Measurements from ENCODE around the gene ZNF584.
"Not testable (repeated sequence)": the region's sequence is repeated elsewhere in the genome, so short reads cannot be mapped to it uniquely, and the experiment has no call there.

ZNF584 gene

DNA sequence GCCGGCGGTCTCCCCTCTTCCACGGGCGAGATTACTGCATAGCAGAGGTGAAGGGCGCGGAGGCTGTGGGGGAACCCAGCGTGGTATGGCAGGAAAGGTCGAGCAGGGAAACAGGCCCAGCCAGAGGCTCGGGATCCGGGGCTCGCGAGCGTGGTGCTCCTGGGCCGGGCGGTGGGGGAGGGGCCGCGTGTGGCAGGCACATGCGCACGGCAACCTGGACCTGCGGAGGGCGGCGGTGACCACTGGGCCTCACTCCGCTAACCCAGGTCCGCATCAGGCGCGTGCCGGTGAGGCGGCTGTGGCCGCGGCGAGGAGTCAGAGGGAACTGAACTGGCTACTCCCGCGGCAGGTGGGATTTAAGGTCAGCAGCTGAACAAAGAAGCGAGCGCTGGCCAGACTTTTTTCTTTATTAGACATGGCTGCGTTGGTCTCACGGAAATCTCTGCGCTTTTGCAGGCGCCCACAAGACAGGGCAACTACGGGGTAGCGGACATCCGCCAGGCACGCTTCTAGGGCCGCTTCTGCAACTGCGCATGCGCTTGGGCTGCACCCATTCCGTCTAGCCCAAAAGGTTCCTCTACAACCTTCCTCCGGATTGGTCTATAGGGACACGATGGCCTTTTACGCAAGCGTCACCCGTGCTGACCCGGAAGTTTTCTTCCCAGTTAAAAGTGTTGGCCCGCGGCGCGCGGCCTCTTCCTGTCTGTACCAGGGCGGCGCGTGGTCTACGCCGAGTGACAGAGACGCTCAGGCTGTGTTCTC is 21.7 kb upstream of the ZNF584 start, which contains the start of gene RPS5:
Gene RPS5 (plus strand): TSS at position 694 of the 762 bp plus-strand sequence. CDS start 869 bp downstream, outside the sequence.
- peak; percentile 99 for DNase-seq

DNA sequence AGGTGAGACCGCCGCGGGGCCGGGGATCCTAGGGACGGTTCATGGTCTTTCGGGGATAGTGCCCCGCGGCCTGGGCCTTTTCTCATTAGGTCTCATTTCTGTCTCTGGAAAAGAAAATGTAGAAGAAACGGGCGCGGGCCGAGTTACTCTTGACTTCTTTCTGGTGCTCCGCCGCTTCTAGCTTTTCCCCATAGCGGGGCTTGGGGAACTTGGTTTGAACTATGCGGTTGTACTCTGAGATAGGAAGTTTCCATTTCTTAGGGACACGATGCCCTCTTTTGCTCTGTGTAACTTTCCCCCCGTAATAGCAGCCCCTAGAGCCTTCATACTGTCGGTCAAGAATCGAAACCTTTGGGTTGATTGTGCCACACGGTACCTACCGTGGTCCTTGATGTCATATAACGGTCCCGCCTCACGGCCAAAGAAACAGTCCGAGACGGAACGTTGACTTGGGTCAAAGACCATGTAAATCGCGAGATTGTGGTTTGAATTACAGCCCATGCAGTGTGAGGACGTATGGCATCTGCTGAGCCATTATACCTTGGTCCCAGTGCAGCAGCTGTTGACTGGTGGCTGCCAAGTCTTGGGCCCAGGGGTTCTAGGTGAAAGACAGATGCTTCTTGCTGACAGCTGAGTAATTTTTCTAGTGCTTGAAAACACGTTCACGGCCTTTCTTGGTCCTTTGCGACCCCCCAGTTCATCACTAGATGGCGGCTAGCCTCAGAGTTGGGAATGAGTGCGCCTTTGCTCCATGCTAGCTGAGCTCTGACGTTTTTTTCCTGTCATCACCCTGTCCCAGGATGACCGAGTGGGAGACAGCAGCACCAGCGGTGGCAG is 20.9 kb upstream of the ZNF584 start:
- DNase-seq: no peak

DNA sequence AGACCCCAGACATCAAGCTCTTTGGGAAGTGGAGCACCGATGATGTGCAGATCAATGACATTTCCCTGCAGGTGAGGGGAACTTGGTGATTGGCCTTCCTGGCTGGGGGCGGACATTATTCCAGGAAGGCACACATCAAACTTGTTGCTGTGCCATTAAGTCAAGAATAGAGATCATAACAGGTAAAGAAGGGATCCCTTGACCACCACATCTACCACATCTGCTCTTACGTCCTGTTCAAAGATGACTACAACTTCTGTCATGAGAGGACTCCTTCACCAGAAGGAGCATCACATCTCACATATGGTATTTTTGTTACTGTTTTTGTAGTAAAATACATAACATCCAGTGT is 20.3 kb upstream of the ZNF584 start:
- DNase-seq: no peak

DNA sequence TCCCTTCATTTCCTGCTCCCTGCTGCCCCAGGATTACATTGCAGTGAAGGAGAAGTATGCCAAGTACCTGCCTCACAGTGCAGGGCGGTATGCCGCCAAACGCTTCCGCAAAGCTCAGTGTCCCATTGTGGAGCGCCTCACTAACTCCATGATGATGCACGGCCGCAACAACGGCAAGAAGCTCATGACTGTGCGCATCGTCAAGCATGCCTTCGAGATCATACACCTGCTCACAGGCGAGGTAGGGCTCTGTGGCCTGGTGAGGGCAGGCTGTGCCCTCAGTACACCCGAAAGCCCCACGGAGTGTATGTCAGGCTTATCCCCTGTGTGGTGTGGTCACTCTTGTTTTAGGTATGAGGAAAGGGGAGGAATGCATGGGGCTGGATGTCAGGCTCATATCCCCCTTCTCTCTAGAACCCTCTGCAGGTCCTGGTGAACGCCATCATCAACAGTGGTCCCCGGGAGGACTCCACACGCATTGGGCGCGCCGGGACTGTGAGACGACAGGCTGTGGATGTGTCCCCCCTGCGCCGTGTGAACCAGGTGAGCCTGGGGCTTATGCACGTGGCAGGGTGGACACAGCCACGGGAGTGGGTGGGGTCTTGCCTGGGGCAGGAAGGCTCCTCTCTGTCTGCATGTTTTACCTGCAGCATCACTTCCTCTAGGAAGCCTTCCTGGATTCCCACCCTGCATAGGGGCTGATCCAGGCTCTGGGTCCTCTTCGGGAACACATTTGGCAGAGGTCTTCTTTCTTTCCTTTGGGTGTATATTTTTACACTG is 15.3 kb upstream of the ZNF584 start:
- no peak for DNase-seq

DNA sequence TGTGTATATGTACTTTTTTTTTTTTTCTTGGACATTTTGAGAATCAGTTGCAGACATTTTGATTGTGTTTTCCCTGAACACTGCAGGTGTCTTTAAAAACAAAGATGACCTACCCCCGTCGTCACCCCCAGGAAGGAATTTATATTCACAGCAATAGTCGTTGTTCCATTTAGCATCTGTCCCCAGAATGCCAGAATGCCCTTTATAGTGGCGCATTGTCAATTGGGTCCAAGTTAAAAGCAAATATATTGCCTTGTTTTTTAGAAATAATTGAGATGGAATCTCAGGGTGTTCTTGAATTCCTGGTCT is 14.8 kb upstream of the ZNF584 start:
- no peak for DNase-seq

DNA sequence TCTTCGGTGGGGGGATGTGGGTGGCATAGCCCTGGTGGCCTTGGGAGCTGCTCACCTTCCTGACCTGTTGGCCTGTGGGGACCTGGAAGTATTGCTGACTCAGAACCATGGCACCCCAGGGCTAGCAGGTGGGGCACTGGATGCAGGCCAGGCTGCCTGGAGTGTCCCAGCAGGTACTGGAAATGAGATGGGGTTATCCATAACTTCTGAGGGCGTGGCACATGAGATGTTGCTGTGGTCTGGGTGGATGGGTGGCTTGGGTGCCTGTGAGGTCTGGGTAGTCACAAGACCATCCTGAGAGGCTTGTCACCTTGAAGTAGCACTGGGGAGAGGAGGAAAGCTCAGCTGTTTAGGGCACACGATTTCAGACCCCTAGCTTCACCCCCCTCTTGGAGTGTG is 13.6 kb upstream of the ZNF584 start:
- no peak for DNase-seq

DNA sequence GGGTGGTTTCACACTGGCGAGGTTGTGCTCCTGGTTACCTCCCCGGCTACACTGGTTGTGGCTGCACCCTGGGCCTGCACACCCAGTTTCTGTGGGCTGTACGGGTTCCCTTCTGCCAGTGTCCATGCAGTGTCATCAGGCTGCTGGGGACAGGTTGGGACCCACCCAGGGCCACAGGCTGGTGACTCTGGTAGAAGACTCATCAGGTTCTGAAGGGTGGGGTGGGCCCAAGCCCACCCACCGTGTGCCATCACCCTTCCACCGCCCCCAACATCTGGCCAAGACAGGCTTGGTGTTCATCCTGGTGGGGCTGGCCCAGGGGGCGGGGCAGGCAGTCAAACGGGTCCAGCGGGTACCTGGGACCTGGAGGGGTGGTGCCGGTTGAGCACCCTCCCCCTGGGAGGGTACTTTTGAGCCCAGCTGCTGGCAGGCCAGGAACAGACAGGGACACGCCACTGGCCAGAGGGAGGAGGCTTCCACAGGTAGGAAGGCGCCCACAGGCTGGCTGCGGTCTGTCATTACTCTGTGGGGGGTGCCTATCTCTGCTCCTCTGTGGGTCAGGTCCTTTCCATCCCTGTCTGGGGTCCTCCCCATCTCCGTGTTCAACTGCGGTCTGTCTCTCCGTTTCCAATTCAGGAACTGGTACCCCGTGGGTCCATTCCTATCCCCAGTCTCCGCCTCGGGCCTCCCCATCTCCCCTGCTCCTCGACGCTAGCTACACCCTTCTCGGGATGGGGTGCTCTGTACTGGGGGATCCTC is 13.1 kb upstream of the ZNF584 start, which contains the start of gene RNF225:
Gene RNF225 (plus strand): TSS at position 437 of the 759 bp plus-strand sequence. CDS start 434 bp downstream, outside the sequence.
- peak; percentile 57 for DNase-seq

DNA sequence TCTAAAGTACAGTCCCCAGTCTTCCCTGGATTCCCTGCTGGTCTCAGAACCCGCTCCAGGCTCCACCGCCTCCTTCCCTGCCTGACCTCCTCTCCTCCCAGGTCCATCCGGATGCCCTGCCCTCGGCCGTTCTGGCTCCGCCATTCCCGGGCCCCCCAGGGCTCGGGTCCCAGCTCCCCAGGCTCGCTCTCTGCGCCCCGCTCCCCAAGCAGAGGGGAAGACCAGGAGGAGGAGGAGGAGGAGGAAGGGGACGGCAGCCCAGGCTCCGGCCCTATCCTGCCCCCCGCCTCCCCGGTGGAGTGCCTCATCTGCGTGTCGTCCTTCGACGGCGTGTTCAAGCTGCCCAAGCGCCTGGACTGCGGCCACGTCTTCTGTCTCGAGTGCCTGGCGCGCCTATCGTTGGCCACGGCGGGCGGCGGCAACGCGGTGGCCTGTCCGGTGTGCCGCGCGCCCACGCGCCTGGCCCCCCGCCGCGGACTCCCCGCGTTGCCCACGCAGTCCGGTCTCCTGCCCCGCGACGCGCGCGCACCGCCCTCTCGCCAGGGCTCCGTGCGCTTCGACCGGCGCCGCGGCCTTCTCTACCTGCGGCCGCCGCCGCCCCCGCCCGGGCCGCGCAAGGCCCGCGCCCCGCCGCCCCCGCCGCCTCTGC is 12.3 kb upstream of the ZNF584 start:
- peak; percentile 40 for DNase-seq

DNA sequence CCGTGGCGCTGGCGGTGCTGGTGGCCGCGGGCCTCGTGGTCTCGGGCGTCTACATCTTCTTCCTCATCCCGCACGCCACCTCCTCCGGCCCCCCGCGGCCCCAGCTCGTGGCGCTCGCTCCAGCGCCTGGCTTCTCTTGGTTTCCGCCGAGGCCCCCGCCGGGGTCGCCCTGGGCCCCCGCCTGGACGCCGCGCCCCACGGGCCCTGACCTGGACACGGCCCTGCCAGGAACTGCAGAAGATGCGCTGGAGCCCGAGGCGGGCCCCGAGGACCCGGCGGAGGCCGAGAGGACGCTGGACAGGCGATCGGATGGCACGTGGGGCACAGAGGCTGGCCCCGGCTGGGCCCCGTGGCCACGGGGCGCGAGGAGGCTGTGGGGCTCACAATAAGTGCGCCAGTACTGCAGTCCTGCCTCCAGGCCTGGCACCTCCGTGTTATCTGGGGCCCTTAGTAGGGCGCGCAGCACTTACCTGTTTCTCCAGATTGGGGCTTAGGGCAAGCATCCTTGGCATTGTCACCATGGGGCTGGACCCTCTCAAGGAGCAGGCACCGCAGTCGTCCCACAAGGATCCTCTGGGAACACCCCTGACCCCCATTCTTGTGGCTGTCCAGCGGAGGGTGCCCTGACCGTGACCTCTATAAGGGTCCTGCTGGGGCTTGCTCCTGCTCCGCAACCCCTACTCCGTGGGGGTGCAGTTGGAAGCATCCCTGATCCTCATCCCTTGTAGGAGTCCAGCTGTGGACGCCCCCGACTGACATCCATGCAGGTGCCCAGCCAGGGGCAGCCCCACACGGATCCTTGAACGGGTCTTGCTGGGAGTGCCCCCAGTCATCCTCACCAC is 11.5 kb upstream of the ZNF584 start:
- DNase-seq: no peak

DNA sequence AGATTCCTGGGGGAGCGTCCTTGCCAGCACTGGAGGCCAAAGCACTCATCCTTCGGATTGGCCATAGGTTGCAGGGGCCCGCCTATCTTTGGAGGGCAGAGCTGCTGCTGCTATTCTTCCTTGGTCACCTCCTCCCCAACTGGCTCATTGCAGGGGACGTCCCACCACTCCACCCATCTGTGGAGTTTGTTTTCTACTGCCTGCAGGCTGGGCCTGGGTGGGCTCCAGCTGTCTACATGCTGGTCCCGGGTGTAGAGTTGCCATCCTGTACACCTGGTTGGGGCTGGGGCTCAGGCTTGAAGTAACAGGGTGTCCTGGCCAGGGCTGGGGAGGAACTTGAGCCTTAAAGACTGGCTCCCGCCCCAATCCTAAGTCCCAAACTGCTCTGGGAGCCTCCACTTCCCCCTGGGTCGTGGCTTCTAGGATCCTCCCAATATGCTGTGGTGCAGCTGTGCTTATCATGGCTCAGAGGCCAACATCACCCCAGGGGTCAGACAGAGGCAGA is 10.9 kb upstream of the ZNF584 start:
- DNase-seq: no peak

DNA sequence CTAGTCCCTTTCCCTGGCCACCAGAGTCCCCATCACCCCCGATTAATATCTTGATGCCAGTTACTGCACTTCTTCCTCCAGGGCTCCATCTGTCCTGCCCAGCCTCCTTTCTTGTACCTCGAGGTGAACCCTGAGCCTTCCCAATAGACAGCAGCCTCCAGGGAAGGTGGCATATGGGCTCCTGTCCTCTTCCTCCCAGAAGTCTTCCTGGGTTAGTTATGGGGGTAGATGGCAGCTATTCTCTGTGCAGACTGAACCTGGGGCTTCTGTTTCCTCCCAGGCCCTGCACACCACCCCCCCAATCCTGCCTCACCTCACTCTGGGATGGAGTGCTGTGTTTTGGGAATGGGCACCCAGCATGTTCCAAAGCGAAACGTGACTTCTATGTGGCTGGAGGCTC is 10.4 kb upstream of the ZNF584 start:
- DNase-seq: no peak

DNA sequence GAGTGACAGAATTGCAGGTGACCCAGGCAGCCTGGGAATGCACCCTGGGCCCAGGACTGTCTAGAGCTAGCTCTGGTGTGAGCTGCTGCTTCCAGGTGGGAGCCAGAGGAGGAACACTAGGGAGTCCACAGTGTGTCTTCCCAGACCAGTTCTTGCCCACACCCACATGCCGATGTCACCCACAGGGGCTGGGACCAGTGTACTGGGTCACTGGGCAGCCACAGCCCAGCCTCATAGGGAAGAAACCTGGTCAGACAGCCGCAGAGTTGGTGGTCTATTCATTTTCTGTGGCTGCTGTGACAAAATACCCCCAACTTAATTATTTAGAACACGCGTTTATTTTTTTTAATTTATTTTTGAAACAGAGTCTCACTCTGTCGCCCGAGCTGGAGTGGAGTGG is 9.9 kb upstream of the ZNF584 start:
- no peak for DNase-seq

DNA sequence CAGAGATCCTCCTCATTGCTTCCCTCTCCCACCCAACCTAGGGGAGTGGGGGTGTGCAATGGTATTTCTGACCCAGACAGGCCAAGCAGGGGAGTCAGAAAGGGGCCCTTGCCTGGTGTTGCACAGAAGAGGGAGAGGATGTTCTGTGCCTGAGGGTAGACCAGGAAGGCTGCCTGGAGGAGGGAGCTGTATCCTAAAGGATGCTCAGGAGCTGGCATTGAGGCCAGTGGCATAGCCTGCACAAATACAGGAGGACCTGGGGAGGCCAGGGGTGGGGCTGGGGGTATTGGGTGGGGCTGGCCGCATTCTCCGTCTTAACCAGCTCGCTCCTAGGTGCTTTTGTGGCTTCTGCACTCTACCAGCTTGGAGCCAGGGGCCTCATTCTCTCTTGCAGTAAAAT is 8.5 kb upstream of the ZNF584 start:
- no peak for DNase-seq

DNA sequence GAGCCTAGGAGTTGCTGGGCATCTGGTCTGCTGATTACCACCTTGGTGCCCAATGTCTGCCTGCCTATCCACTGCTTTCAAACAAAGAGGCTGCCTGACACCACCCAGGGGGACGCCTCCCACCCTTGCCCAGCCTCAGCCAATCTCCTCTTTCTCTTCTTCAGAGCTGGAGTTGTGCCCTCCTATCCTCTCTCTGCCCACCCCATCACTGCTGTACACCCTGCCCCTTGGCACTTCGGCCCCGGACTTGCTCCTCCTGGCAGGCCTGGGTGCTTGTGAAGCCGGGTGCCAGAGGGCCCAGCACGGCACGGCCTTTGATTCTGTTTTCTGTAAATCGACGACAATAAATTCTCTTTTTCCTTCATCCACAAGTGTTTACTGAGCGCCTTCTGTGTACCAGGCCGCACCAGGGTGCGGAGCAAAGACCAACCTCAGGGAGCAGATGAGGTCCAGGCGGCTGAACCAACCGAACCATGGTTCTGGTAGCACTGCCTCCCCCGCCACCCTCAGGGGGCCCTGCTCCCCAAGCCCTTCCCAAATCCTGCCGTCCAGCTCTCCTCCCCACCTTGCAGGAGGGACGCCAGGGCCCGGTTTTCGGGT is 8.0 kb upstream of the ZNF584 start:
- DNase-seq: no peak

DNA sequence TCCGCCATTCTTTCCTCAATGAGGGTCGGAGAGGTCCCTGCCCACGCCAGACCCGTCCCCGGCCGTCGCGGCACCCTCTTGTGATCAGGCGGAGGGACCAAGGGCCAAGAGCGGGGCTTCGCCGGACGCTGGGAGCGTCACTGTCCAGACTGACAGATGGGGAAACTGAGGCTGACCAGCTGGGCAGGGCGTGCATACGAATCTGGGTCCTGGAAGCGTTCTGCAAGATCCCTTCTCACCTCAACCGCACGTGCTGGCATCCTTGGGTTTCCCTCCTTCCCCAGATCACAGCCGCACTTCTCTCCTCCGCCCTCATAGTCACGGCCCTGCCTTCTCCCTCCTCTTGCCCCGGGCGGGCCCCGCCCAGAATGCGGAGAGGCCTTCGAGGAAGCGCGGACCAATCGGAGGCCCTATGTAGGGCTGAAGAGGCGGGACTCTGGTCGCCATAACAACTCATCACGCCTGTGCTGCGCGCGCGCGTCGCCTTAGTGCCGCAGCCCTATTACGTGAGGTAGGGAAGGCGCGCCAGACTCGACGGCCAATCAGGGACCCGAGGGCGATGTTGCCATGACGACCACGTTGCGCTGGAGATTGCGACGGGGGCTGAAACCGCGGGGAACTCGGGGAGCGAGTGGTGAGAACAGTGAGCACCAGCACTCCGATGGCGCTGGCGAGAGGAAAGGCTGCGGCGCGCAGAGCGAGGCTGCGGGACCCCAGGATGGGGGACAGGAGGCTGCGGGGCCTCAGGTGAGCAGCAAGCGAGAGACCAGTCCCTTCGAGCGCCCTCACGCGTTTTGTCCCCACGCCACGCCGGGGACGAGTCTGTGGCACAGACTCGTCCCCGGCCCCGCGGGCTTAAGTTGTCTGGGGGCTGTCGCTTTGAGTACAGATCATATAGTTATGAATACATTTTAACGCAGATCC is 7.3 kb upstream of the ZNF584 start:
- DNase-seq: peak; percentile 100

DNA sequence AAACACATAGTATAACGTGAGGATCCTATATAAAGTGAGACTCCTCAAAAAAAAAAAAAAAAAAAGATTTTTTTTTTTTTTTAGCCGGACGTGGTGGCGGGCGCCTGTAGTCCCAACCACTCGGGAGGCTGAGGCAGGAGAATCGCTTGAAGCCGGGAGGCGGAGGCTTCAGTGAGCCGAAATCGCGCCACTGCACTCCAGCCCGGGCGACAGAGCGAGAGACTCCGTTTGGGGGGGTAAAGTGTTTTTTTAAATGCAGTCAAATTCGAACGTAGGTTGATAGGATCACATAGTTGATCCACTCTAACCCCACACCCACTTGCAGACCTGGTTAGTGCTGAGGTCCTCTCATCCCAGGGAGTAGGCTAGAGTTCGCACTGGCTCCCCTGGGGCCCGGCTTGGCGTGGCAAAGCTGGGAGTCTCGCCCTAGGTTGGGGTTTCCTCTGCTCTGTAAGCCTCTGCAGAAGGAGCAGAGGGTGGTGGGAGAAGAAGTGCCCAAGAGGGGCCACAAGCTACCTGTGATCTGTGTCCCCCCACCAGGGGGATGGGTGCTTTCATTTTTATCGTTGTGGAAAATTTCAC is 6.5 kb upstream of the ZNF584 start:
- no peak for DNase-seq

DNA sequence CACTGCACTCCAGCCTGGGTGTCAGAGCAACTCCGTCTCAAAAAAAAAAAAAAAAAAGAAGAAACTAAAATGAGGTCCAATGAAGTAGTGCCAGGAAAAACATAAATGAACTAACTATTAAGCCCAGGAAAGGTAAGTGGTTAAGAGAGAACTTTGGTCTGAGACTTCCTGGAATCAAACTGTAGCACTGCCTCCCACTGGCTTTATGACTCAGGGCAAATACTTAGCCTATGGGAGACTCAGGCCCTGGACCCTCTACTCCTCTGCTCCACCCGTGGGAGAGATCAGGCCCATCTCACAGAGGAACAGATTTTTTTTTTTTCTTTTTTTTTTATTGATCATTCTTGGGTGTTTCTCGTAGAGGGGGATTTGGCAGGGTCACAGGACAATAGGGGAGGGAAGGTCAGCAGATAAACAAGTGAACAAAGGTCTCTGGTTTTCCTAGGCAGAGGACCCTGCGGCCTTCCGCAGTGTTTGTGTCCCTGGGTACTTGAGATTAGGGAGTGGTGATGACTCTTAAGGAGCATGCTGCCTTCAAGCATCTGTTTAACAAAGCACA is 4.5 kb upstream of the ZNF584 start:
- DNase-seq: not testable (repeated sequence)

DNA sequence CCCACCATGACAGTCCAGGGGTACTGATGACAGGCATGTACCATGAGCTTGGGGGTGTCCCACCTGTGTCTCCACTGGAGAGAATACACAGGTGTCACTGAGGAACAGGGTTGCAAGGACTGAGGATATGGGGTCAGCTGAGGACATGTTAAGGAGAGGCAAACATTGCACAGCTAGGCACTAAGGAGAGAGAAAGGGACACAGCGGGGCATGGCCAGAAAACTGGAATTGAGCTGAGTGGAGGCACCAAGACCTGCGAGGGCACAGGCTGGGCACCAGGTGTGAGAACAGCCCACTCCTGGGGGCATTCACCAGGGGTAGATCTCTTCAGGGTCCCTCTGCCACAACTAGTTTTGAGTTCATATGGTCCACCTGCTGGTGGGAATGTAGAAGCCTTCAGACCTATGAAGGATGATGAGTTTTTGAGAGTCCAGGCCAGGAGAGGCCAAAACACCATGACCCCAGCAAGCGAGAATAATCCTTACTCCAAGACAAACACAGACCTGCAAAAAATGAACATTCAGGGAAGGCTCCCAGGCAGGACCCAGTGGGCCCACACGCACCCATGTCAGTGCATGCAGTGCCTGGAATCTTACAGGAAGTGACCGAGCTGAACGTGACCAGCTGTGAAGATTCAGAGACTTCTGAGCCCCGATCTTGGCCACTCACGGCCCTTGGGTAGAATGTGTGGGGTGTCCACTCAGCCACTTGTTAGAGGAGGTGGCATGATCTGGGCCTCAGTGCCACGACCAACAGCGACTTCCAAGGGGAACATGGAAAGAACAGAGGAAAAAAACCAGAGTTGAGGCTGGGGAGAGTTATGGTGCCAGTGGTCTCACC is 1.4 kb upstream of the ZNF584 start:
- DNase-seq: no peak
